ENCODE data around the gene MTMR1.

- TF ChIP-seq CTCF (IDR thresholded peaks at IDR 0.05) (no peak), POLR2A (IDR thresholded peaks at IDR 0.05) (no peak), POLR2AphosphoS5 (IDR thresholded peaks at IDR 0.05) (no peak)
Observed at GRCh38 chrX:150757371-150757770, 64.2 kb downstream of the MTMR1 start.
